Small intestine (tissue), 16 donors: ENCODE measurements around the gene ALDH1L1. TPM values are rescaled to one million over a fixed set of nuclear protein-coding genes. Genes with fewer than 3 reads are reported as not detected.

Experiments used
- DNase-seq, 2 donors: peaks; one replicate each; pipeline versions ENCODE4 v3.0.0 to v3.0.0-alpha.2; 2013
- FAIRE-seq: peaks from 2 replicates; lab custom pipeline; 2012; peaks lifted over from hg19 to GRCh38; lab: Jason Lieb, UNC
- H3K27ac ChIP-seq, 3 donors: one replicate each; pipeline ENCODE4 v1.5.1; 2013; ENCODE audit warnings: low read length in 2 of 3, mild to moderate bottlenecking in 2 of 3, control low read depth in 1 of 3, inconsistent platforms in 1 of 3, low read depth in 1 of 3, moderate library complexity in 1 of 3
- H3K27me3 ChIP-seq, 3 donors: one replicate each; pipeline ENCODE4 v1.6.1; 2013; ENCODE audit warnings: low read length in 3 of 3, inconsistent platforms in 1 of 3; ENCODE audit not compliant: control insufficient read depth in 3 of 3, insufficient read depth in 3 of 3
- H3K36me3 ChIP-seq, 3 donors: one replicate each; pipeline ENCODE4 v1.6.1; 2013; ENCODE audit warnings: low read length in 3 of 3, inconsistent platforms in 1 of 3, low read depth in 1 of 3, mild to moderate bottlenecking in 1 of 3, moderate library complexity in 1 of 3; ENCODE audit not compliant: control insufficient read depth in 3 of 3, insufficient read depth in 2 of 3
- H3K4me1 ChIP-seq, 3 donors: one replicate each; pipeline ENCODE4 v1.6.1; 2013; ENCODE audit warnings: low read length in 2 of 3, inconsistent platforms in 1 of 3, low read depth in 1 of 3, mild to moderate bottlenecking in 1 of 3, moderate library complexity in 1 of 3; ENCODE audit not compliant: control insufficient read depth in 3 of 3, insufficient read depth in 2 of 3
- H3K4me3 ChIP-seq, 3 donors: one replicate each; pipeline ENCODE4 v1.5.1; 2013; ENCODE audit warnings: low read length in 3 of 3, control low read depth in 1 of 3, inconsistent platforms in 1 of 3, low read depth in 1 of 3, mild to moderate bottlenecking in 1 of 3, moderate library complexity in 1 of 3
- H3K9me3 ChIP-seq, 2 donors: one replicate each; pipeline ENCODE4 v1.6.1; 2013; ENCODE audit warnings: low read depth in 1 of 2, low read length in 1 of 2; ENCODE audit not compliant: control insufficient read depth in 2 of 2, insufficient read depth in 1 of 2
- WGBS, 3 donors: extraction: QIAGEN DNeasy Blood & Tissue Kit; methylation state at CpG; one replicate each; pipeline ENCODE4 v1.1.7; 2013; 5-methylcytosine and 5-hydroxymethylcytosine counted together
- long read RNA-seq, 10 donors: transcript quantifications; one replicate each; lab custom pipeline, GENCODE V29; 2026
- polyA plus RNA-seq, 4 donors: library from polyadenylated mRNA; stranded (reverse) in 3 of 4; unstranded in 1 of 4; fragments of 200-250 nt in 3 of 4; fragments of 120-200 nt in 1 of 4; gene quantifications; one replicate each; pipeline versions ENCODE4 v1.2.1 to v1.2.3, GENCODE V29; 2013
- donor health status: healthy with polysubstance abuse.
- donor health status: control.
- donor health status: control.
- donor health status: Bipolar disorder and iron deficiency.
- donor health status: healthy.

ALDH1L1 gene
- 10 to 100 TPM in 1 of 4 donors, 1 to 10 TPM in 1, under 1 TPM in 2; 0.27 to 58.7 (median 2.5) TPM for polyA plus RNA-seq
- long read RNA-seq, donor 1: 0 reads
- long read RNA-seq, donor 2, partial matches to known transcripts: 0 of 2 reads
- long read RNA-seq, donor 2, other reads (novel, unspliced or antisense): 0 of 2 reads
- long read RNA-seq, donor 3, partial matches to known transcripts: 0 of 1 reads
- long read RNA-seq, donor 3, other reads (novel, unspliced or antisense): 0 of 1 reads
- long read RNA-seq, donor 4: 0 reads
- long read RNA-seq, donor 5: 0 reads
- long read RNA-seq, donor 6, partial matches to known transcripts: 0 of 2 reads
- long read RNA-seq, donor 6, other reads (novel, unspliced or antisense): 0 of 2 reads
- long read RNA-seq, donor 7: 0 reads
- long read RNA-seq, donor 8: 0 reads
- long read RNA-seq, donor 9: 0 reads
- long read RNA-seq, donor 10: 0 reads

DNA sequence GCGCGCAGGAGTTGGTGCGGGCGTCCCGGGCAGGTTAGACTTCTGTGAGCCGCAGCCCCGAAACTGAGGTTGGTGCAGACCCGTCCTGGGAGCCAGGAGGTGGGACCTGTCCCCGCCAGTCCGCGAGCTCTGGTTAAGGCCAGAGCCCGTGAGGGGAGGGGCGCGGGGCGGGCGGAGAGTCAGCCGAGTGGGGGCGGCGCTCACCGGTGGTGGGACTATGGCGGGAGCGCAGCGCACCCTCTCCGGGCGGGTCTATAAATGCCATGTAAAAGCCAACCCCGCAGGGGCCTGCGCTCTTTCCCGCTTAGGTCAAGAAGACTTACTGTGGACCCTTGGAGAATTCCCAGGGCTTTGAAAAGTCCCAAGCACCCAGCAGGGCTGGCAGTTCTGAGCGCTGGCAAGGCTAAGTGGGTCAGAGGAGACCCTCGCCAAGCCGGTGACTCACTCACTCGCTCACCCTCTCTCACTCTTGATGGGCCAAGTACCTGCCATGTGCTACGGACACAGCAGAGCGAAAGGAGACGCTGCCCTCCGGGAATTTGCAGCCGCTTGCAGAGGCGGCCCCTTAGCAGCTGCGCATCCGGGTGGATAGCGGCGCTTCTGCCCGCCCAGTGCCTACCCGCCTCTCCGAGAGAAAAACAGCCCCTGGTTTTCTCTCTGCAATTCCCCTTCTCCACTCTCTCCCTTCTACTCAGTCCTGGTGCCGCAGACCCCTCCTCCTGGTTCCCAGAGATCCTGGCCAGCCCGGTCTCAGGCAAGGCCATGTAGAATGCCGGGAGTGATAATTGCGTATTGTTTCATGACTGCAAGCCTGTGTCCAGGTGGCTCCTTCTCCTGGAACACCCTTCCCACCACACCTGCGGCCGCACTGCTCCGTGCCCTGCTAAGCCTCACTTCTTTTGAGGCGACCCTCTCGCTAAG, at the start of gene ALDH1L1:
TSS of gene ALDH1L1 (minus strand) at position 110 of the 921 bp plus-strand sequence. CDS start 19,607 bp downstream, outside the sequence.
- Histone ChIP-seq H3K27me3 (peaks cover 6 to 13% (median 8%) of the 10 kb centered on the region in 3 donors), H3K4me1 (no peaks in the 10 kb centered on the region), H3K36me3 (peaks cover 0 to 3% (median 0%) of the 10 kb centered on the region in 3 donors), H3K27ac (peak within 1 kb of the TSS in 1 of 3 donors; percentile 91), H3K9me3 (no peaks in the 10 kb centered on the region), H3K4me3 (peak within 1 kb of the TSS in 2 of 3 donors; percentile 31 to 68)
- 8 to 9% (median 8%) methylated on average over 51 to 54 of the region's 54 CpGs for WGBS, 3 donors
- FAIRE-seq (no peak), DNase-seq (peak in 1 of 2 donors; percentile 85)

DNA sequence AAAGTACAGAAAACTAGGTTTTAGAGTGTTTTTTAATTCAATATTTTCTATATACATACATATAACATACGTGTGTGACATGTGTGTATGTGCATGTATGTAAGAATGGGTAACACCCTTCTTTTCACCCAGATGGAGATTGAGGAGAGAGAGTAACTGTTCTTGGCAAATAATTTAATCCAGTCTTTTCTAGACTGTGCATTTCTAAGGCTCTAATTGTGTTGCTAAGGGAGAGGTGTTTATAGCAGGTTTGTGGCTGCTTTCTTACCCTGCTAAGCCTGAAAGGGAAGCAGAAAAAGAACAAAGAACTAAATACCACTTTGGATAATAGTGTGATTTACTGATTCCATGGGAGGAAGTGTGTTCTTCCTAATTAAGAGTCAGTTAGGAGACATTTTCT, 46.0 kb upstream of the ALDH1L1 start:
- WGBS, 3 donors: 81 to 89% (median 86%) methylated on average over 1 of the region's 1 CpG
- no peaks in the 10 kb centered on the region for H3K36me3 ChIP-seq
- H3K27me3 ChIP-seq: peaks cover 0 to 4% (median 0%) of the 10 kb centered on the region in 3 donors
- no peak overlapping the region for H3K27ac ChIP-seq
- no peak overlapping the region for H3K4me3 ChIP-seq
- H3K4me1 ChIP-seq: no peaks in the 10 kb centered on the region
- no peak for FAIRE-seq
- no peak for DNase-seq
- H3K9me3 ChIP-seq: no peaks in the 10 kb centered on the region

DNA sequence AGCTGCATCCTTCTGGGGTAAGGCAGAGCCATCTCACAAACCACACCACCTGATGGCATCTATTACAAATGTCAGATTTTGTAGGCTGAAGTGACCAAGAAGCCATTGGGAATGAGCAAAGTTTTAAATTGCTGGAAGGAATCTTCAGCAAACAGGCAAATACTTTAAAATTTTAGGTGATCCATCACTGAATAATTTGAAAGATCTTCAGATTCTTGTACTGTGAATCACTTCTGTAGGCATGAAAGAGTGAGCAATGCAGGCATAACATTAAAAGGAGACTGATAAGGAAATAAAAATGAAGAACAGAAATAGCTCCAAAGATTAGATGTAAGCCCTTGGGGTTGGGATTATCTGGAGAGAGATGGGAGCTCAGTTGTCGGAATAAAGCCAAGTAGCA, 36.0 kb upstream of the ALDH1L1 start:
- 81 to 93% (median 89%) methylated on average over 1 of the region's 1 CpG for WGBS, 3 donors
- no peak for DNase-seq
- Histone ChIP-seq H3K4me1 (peaks cover 0 to 10% (median 0%) of the 10 kb centered on the region in 3 donors), H3K27me3 (peaks cover 0 to 31% (median 15%) of the 10 kb centered on the region in 3 donors), H3K9me3 (no peaks in the 10 kb centered on the region), H3K36me3 (no peaks in the 10 kb centered on the region), H3K27ac (no peak overlapping the region), H3K4me3 (no peak overlapping the region)
- no peak for FAIRE-seq

DNA sequence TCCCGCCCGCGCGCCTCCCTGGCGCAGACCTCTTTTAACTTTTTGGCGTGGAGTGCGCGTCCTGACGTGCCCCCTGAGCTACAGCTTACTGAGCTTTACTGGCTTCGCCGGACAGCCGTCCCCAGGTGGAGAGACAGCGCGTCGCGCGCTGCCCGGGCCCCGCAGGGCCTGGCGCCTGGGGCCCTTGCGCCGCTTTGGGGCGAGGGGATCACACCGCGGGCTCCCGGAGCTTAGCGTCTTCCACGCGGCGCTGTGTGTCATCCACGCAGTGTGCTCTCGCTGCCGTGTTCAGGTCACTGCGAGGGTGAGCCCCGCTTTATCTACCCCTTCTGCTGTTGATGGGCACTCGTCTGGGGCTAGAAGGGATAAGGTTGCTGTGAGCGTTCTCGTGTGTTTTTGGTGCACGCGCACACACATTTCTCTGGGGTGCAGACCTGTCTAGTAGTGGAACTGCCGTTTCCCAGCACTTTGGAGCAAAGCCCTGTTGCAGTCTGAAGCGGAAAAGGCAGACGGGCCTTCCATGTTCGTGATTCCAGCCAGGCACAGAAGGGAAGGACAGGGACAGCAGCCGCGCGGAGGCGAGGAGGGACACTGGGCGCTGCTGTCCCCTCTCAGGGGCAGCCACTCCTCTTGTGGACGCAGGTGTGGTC, 33.1 kb upstream of the ALDH1L1 start:
- FAIRE-seq: no peak
- DNase-seq: peak in 1 of 2 donors; percentile 6
- H3K4me1 ChIP-seq: peaks cover 0 to 19% (median 0%) of the 10 kb centered on the region in 3 donors
- no peaks in the 10 kb centered on the region for H3K36me3 ChIP-seq
- peak overlapping the region in 1 of 3 donors; percentile 45 for H3K27ac ChIP-seq
- H3K4me3 ChIP-seq: peak overlapping the region in 2 of 3 donors; percentile 20 to 49
- WGBS, 3 donors: 10 to 18% (median 14%) methylated on average over 43 to 50 of the region's 50 CpGs
- H3K27me3 ChIP-seq: peaks cover 0 to 28% (median 15%) of the 10 kb centered on the region in 3 donors
- no peaks in the 10 kb centered on the region for H3K9me3 ChIP-seq

DNA sequence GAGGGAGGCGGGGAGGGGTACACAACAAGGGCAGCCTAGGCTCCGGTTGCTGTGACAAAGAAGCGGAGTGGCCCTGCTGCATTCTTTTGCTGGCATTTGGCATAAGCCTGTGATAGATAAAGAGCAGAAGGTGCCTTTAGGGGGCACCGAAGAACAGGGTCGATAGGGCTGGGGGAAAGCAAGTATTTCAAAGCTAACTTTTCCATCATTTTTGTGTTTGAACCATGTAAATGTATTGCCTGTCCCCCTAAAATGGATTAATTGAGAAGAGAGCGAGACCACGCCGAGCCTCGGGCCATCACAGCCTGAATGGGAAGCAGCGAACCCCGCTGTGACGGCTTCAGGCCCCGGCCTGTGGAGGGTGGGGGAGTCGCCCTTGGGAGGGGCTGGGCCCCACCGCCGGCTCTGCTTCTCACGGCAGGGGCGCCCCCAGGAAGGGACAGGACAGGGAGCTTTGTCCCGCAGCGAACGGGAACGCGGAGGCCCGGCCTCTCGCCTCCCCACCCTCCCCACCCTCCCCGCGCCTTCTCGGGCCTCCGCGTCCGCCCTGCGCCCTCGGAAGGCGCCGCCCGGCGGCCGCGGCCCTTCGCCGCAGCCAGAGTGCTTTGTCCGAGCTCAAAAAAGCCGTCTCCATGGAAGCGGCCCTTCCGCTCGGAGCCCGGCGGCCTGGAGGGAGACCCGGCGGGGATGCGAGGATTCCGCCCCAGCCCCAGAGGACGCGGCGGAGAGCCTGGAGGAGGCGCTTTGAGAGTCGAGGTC, 32.4 kb upstream of the ALDH1L1 start:
- no peaks in the 10 kb centered on the region for H3K9me3 ChIP-seq
- peak overlapping the region in 2 of 3 donors; percentile 20 to 49 for H3K4me3 ChIP-seq
- no peak for FAIRE-seq
- 2 to 3% (median 3%) methylated on average over 38 to 57 of the region's 57 CpGs for WGBS, 3 donors
- H3K27ac ChIP-seq: peak overlapping the region in 1 of 3 donors; percentile 45
- peak in 1 of 2 donors; percentile 72 for DNase-seq
- H3K36me3 ChIP-seq: no peaks in the 10 kb centered on the region
- peaks cover 0 to 28% (median 15%) of the 10 kb centered on the region in 3 donors for H3K27me3 ChIP-seq
- H3K4me1 ChIP-seq: peaks cover 0 to 19% (median 0%) of the 10 kb centered on the region in 3 donors

DNA sequence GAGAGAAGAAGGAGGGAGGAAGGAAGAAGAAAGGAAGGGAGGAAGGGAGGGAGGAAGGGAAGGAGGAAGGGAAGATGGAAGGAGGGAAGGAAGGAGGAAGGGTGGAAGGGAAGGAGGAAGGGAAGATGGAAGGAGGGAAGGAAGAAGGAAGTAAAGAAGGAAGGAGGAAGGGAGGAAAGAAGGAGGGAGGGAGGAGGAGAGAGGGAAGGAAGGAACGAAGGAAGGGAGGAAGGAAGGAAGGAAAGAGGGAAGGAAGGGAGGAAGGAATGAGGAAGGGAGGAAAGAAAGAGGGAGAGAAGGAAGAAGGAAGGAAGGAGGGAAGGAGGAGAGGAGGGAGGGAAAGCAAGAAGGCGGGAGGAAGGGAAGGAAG, 31.8 kb upstream of the ALDH1L1 start:
- no peak overlapping the region for H3K27ac ChIP-seq
- WGBS, 3 donors: 27 to 47% (median 47%) methylated on average over 2 of the region's 2 CpGs
- no peak overlapping the region for H3K4me3 ChIP-seq
- H3K9me3 ChIP-seq: no peaks in the 10 kb centered on the region
- no peak for FAIRE-seq
- peaks cover 0 to 28% (median 15%) of the 10 kb centered on the region in 3 donors for H3K27me3 ChIP-seq
- no peaks in the 10 kb centered on the region for H3K36me3 ChIP-seq
- DNase-seq: no peak
- H3K4me1 ChIP-seq: peaks cover 0 to 19% (median 0%) of the 10 kb centered on the region in 3 donors

DNA sequence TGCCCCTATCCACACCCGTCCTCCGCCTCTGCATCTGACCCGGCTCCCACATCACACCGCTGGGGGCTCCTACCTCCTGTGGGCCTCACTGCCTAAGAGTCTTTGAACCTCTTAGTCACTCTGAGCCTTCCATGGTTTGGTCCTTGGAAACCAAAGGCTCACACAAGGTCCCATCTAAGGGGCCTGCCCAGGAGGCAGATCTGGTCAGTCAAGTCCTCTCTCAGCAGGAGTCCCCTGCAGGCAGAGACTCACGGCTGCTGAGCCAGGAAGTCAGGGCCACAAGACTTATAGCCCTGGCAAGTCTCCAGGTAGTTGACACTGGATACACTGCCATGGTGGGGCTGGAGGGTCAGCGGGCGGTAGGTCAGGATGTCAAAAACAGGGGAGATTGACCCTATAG, 31.2 kb upstream of the ALDH1L1 start:
- no peak overlapping the region for H3K27ac ChIP-seq
- no peaks in the 10 kb centered on the region for H3K9me3 ChIP-seq
- peaks cover 0 to 28% (median 15%) of the 10 kb centered on the region in 3 donors for H3K27me3 ChIP-seq
- WGBS, 3 donors: 80 to 87% (median 84%) methylated on average over 7 of the region's 7 CpGs
- H3K4me3 ChIP-seq: no peak overlapping the region
- DNase-seq: no peak
- no peaks in the 10 kb centered on the region for H3K36me3 ChIP-seq
- H3K4me1 ChIP-seq: peaks cover 0 to 19% (median 0%) of the 10 kb centered on the region in 3 donors
- no peak for FAIRE-seq
